ENCODE measurements around the gene CCDC167.

The CCDC167 gene

DNA sequence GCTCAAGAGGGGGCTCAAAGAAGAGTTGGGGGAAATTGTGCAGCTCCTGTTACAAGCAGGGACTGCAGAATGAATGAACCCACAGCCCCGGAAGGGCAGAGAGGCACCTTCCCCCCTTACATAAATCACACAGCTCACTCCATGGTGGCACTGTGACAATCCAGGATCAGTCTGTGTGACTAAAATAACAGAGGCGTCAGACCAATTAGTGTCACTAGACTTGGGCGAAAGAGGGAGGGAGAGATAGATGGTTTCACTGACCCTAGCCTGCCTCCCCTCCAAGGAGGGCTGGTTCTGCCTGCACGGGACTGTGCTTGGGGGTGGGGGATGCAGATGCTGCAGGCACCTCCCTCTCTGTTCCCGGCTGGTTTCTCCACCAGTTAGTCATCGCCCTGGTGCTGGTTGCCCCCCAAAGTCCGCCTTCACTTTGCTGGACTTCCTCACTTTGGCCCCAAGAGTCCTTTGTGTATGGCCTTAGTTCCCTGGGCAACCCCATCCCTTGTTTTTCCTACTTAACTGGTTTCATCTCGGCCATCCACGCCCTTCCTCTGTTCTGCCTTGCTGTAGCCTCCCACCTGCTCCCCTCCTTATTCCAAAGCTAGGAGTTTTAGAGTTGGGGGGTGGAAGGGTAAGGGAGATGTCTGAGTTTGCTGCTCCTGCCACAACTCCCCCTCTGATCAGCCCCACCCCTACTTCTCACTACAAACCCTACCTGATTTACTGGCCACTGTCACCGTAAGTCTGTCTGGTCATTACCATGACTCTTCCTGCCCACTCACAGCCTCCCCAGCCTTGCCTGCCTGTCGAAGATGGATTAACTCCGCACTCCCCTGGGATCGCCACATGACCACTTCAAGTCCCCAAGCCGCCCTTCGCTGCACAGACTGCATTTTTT is 17.7 kb downstream of the CCDC167 start:
- Mint-ChIP-seq H3K4me3 (no peak overlapping the region), H3K9me3 (no peaks in the 10 kb centered on the region), H3K27me3 (no peaks in the 10 kb centered on the region), H3K27ac (peak overlapping the region; percentile 28), H3K4me1 (ENCODE audit: low read depth) (no peaks in the 10 kb centered on the region), H3K36me3 (ENCODE audit: low read depth) (peaks cover 24% of the 10 kb centered on the region)

DNA sequence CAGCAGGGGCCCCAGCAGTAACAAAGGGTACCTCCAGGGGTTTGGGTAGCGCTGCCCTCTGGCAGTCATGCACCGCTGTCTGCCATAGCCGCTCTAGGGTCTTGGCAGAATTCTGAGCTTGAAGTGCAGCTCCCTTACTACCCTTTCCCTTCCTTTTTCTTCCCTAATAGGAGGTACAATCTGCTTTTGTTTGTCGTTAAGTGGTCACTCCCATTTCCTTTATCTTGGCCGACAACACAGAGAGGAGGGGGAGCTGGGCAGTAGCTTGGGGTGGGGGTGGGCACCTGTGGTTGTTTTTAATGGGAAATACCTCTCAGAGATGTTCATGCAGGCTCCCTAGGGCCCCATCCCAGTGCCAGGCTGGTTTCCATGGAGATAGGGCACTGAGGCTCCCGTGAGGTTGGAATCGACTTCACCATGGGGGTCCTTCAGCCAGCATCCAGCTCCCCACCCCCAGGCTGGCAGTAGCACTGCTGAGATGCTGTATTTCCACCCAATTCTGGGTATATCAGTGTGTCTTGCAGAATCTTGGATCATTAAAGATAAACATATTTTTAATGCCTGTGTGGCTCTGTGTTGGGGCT is 18.6 kb downstream of the CCDC167 start:
- Mint-ChIP-seq H3K27ac (no peak overlapping the region), H3K36me3 (ENCODE audit: low read depth) (peaks cover 30% of the 10 kb centered on the region)

DNA sequence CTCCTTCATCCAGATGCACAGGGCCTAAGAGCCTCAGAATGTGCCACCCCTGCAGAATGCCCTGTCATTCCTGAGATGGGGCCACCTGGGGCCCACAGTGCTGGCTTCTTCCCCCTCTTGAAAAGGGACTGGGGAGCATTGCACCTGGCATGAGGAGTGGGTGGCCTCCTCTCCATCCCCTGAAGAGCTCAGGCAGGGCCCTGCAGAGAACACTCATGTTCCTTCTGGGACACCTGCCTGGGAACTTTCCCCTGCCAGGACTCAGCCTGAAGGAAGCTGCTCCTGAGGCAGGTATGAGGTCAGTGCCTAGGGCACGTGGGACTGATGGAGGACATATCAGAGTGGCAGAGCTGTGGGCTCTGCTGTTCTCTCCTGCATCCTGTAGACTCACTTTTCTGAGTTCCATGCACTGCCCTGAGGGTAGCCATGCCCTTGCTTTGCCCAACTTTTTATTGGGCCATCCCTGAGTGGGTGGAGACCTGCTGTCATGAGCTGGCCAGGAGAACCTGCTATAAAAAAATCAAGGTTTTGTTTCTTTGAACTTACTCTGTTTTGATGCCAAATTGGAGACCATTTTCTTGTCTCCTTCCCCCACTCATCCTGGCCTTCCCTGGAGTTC is 19.5 kb downstream of the CCDC167 start:
- Mint-ChIP-seq H3K27ac (no peak overlapping the region), H3K36me3 (ENCODE audit: low read depth) (peaks cover 35% of the 10 kb centered on the region), H3K9me3 (no peaks in the 10 kb centered on the region), H3K27me3 (no peaks in the 10 kb centered on the region), H3K4me1 (ENCODE audit: low read depth) (no peaks in the 10 kb centered on the region), H3K4me3 (no peak overlapping the region)

More for the DNA sequence above, 18.6 kb downstream of the CCDC167 start:
- Mint-ChIP-seq H3K4me1 (ENCODE audit: low read depth) (no peaks in the 10 kb centered on the region), H3K9me3 (no peaks in the 10 kb centered on the region), H3K4me3 (no peak overlapping the region), H3K27me3 (no peaks in the 10 kb centered on the region)

DNA sequence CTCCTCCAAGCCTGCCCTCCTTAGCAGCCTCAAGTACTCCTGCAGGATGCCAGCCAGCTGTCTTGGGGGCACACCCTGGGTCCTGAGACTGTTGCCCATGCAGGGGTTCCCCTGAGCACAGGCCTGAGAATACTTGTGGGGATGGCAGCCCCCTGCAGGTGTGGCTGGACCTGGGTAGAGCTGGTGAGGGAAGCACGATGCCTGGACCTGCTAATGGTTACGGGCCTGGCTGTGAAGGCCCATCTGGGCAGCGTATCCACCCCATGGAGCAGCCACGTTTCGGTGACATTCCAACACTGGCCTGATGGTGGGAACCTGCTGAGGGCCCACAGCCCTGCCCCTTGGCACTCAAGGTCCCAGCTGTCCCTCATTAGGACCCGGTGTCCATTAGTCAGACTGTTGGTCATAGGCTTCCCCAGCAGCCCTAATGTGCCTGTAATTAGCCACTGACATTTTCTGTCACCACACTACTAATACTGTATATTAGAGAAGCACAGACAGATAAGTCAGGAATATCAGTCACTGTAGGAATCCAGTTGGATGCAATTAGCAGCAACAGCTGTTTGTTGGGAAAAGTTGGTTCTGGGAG is 20.3 kb downstream of the CCDC167 start:
- H3K27me3 Mint-ChIP-seq = no peaks in the 10 kb centered on the region
- H3K4me1 Mint-ChIP-seq (ENCODE audit: low read depth) = no peaks in the 10 kb centered on the region
- peaks cover 41% of the 10 kb centered on the region for H3K36me3 Mint-ChIP-seq (ENCODE audit: low read depth)
- H3K9me3 Mint-ChIP-seq = no peaks in the 10 kb centered on the region
- H3K4me3 Mint-ChIP-seq = no peak overlapping the region
- H3K27ac Mint-ChIP-seq = no peak overlapping the region

DNA sequence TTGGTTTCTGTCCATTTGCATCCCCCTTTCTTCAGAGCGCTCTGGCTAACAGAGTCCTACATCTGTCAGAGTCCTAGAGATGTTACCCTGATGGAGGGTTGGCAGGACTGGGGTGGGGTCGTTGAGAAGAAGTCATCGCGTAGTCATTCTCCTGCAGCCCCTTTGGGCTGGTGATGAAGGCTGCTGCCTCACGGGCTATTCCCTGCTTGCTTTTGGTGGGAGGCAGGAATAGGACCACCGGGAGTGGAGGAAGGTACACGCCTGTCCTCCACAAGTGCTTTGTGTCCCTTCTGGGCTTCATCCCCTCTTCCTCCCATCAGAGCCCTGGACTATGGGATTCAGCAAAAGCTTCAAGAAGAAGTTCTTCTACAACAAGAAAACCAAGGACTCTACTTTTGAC is 20.9 kb downstream of the CCDC167 start:
- Mint-ChIP-seq H3K27ac (no peak overlapping the region), H3K27me3 (no peaks in the 10 kb centered on the region), H3K4me3 (no peak overlapping the region), H3K36me3 (ENCODE audit: low read depth) (peaks cover 45% of the 10 kb centered on the region), H3K4me1 (ENCODE audit: low read depth) (no peaks in the 10 kb centered on the region), H3K9me3 (no peaks in the 10 kb centered on the region)

DNA sequence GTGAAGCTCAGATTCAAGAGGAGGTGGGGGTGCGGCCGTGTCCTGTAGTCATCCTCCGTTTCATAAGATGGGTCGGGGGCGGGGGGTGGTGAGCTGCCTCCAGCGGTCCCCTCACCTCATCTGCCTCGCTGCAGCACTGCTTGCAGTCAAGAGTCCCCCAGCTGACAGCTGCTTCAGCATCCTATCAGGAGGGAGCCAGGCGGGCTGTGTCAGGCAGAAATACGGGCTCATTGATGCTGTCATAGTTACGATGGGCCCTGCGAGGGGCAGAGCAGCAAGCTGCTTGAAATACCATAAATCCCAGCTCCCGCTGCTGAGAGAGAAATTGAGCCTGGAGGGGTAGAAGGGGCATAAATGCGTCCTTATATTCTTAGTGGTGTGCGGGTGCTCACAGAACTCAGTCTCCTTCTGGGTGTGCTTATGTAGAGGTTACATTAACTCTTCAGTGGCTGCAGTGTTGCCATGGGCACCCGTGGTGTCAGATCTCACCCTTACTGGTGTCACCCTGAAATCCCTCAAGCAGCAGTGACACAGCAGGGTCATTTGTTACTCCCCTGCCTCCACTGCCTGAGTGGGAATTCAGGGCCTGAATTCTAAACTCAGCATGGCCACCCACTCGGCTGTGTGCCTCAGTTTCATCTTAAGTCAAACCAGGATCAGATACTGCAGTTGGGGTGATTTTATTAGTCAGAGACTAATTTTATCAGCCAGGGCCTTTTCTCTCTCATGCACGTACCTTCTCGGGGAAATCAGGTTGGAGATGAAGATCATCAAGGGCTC is 21.8 kb downstream of the CCDC167 start:
- Mint-ChIP-seq H3K4me3 (no peak overlapping the region), H3K36me3 (ENCODE audit: low read depth) (peaks cover 48% of the 10 kb centered on the region), H3K27ac (peak overlapping the region; percentile 56), H3K9me3 (no peaks in the 10 kb centered on the region), H3K4me1 (ENCODE audit: low read depth) (no peaks in the 10 kb centered on the region), H3K27me3 (no peaks in the 10 kb centered on the region)

DNA sequence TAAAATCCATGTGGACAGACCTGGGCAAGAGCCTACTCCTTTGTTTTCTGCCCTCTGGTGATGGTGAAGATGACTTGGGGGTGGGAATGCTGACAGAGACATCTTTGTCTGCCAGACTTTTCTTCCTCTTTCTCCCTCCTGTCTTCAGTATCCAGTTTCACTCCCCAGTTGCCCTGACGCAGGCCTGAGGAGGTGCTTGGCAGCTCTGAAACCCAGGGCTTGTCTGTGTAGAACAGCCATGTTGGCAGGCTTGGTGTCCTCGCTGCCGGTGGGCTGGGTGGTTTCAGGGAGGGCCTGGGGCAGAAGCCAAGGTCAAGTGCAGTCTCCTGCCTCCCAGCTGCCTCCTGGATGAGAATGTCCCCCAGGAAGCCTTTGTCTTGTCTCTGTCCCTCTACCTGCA is 22.5 kb downstream of the CCDC167 start:
- Mint-ChIP-seq H3K4me3 (no peak overlapping the region), H3K4me1 (ENCODE audit: low read depth) (no peaks in the 10 kb centered on the region), H3K27me3 (no peaks in the 10 kb centered on the region), H3K27ac (peak overlapping the region; percentile 49), H3K36me3 (ENCODE audit: low read depth) (peaks cover 48% of the 10 kb centered on the region), H3K9me3 (no peaks in the 10 kb centered on the region)

DNA sequence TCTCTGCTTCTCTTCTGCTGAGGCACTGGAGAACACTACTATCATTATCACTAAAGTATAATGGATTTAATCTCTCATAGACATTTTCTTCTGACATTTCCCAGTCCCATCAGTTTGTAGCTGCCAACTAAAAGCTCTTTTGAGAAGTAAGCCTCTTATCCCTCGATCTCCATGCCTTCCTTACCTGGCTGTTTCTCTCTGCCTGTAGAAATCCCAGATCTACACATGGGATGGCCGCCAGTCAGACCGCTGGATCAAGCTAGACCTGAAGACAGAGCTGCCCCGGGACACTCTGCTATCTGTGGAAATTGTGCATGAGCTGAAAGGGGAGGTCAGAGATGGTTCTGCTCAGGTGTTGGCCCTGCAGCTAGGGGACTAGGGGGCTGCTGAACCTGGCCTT is 25.4 kb downstream of the CCDC167 start:
- Mint-ChIP-seq H3K4me3 (no peak overlapping the region), H3K9me3 (no peaks in the 10 kb centered on the region), H3K36me3 (ENCODE audit: low read depth) (peaks cover 72% of the 10 kb centered on the region), H3K27ac (no peak overlapping the region), H3K27me3 (no peaks in the 10 kb centered on the region), H3K4me1 (ENCODE audit: low read depth) (no peaks in the 10 kb centered on the region)

DNA sequence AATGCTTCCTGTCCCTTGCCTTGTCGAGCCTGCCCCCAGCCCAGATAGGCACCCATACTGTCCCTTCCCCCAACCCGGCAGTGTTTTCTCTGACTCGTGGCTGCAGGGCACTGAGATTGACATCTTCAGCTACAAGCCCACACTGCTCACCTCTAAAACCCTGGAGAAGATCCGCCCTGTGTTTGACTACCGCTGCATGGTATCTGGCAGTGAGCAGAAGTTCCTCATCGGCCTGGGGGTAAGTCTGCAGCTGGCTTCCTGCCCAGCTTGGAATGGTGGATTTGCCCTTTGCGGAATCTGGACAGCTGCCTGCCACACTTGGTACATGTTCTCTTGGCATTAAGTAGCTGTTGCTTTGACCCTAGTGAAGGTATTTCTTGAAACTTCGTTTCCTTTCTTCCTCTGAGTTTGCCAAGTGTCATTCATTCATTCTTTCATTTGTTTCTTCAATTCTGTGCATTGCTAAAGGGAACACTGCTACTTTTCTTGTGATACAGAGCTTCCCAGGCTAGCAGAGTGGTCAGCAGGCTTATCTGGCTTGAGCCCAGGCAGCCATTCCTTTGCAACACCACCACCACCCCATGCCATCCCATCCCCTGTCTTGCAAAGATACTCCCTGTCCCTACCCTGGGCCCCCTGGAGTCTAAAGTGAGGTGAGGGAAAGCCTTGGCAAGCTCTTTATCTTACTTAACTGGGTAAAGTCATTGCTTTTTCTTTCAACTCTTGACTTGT is 26.2 kb downstream of the CCDC167 start:
- Mint-ChIP-seq H3K27ac (no peak overlapping the region), H3K27me3 (no peaks in the 10 kb centered on the region), H3K9me3 (no peaks in the 10 kb centered on the region), H3K4me3 (no peak overlapping the region), H3K36me3 (ENCODE audit: low read depth) (peaks cover 70% of the 10 kb centered on the region), H3K4me1 (ENCODE audit: low read depth) (no peaks in the 10 kb centered on the region)

DNA sequence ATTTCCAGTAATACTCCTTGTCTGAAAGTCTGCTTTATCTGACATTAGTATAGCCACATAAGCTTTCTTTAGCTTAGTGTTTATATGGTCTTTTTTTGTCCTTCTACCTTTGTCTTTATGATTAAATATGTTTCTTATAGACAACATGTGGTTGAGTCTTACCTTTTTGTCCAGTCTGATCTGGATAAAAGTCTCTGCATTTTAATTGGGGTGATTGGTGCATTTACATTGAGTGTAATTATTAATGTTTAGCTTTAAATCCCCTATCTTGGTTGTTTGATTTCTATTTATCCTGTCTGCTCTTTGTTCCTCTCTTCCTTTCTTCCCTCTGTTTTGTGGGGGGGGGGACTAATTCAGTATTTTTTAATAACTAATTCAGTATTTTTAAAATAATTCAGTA is 32.0 kb downstream of the CCDC167 start:
- H3K27me3 Mint-ChIP-seq = no peaks in the 10 kb centered on the region
- no peaks in the 10 kb centered on the region for H3K9me3 Mint-ChIP-seq
- no peak overlapping the region for H3K4me3 Mint-ChIP-seq
- H3K27ac Mint-ChIP-seq = no peak overlapping the region
- H3K4me1 Mint-ChIP-seq (ENCODE audit: low read depth) = no peaks in the 10 kb centered on the region
- H3K36me3 Mint-ChIP-seq (ENCODE audit: low read depth) = peaks cover 78% of the 10 kb centered on the region

DNA sequence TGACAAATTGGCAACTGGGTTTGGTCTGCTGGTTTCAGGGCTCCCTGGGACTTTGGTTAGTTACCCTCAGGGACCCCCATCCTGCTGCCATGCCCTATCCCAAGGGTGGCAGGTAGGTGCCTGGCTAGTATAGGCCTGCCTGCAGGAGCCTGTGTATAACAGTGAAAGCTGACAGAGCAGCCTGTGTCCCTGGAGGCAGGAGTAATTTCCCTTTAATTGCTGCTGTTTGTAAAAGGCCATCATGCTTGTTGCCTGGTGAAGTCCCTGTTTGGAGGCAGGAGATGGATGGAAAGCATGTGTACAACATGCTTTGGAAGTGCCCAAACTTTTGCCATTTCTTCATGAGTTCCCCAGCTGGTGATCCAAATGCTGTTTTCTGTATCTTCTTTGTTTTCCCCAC is 36.6 kb downstream of the CCDC167 start:
- Mint-ChIP-seq H3K27ac (no peak overlapping the region), H3K4me3 (no peak overlapping the region), H3K27me3 (no peaks in the 10 kb centered on the region), H3K9me3 (no peaks in the 10 kb centered on the region), H3K4me1 (ENCODE audit: low read depth) (no peaks in the 10 kb centered on the region), H3K36me3 (ENCODE audit: low read depth) (peaks cover 75% of the 10 kb centered on the region)

DNA sequence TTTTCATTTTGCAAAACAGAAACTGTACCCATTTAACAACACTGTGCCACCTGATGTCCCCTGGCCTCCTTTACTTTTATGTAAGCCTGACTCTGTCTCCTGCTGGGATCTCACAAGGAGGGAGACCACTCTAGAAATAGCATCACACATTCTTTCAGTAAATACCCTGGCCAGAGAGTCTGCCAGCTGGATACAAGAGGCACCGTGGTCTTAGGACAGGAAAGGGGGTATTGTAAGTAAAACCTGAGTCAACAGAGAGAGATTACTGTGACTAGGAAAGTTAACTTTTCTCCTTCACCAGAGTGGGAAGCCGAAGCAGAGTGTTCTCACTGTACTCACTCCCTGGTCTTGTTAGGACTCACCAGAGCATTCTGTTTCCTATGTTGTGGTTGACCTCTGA is 38.9 kb downstream of the CCDC167 start:
- no peaks in the 10 kb centered on the region for H3K27me3 Mint-ChIP-seq
- no peaks in the 10 kb centered on the region for H3K4me1 Mint-ChIP-seq (ENCODE audit: low read depth)
- no peaks in the 10 kb centered on the region for H3K9me3 Mint-ChIP-seq
- H3K4me3 Mint-ChIP-seq = no peak overlapping the region
- H3K36me3 Mint-ChIP-seq (ENCODE audit: low read depth) = peaks cover 76% of the 10 kb centered on the region
- H3K27ac Mint-ChIP-seq = no peak overlapping the region

DNA sequence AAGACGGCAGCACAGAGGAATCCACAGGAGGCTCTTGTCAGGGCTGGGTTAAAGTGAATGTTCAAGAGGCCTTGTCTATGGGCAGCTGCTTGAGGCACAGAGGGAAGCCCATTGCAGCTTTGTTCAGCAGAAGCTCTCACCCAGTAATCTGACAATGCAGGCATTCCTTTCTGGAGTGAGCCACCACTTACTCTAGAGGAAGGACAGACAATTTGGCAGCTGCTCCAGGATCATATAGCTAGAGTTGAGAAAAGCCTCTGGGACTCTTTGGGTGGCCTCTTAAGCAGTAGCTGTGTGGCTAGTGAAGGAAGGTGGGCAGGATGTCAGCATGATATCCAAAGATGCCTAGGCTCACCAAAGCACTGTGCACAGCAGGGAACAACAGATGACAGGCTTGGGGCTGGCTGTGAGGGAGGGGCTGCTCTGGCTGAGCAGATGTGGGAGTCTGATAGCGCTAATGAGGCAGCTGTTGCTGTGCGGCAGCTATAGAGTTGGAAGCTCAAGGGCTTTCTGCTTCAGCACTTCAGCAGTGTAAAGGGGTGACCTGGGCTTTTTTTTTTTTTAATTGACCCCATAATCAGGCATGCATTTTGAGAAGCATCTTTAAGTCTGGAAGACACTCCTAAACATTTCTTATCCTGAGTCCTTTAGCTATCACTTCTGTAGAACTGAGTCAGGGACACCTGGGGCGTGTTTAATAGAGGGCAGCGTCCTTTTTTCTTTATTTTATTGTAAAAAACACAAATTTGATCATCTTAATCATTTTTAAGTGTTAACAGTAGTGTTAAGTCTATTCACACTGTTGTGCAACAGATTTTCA is 39.5 kb downstream of the CCDC167 start:
- Mint-ChIP-seq H3K4me3 (no peak overlapping the region), H3K27me3 (no peaks in the 10 kb centered on the region), H3K4me1 (ENCODE audit: low read depth) (no peaks in the 10 kb centered on the region), H3K27ac (no peak overlapping the region), H3K9me3 (no peaks in the 10 kb centered on the region), H3K36me3 (ENCODE audit: low read depth) (peaks cover 76% of the 10 kb centered on the region)
